Measurements from ENCODE around the gene INMT. TPM values are rescaled to one million over a fixed set of nuclear protein-coding genes. Genes with fewer than 3 reads are reported as not detected.

The INMT gene
- total RNA-seq, 1 donor from 2014 or later: 0.09 TPM

DNA sequence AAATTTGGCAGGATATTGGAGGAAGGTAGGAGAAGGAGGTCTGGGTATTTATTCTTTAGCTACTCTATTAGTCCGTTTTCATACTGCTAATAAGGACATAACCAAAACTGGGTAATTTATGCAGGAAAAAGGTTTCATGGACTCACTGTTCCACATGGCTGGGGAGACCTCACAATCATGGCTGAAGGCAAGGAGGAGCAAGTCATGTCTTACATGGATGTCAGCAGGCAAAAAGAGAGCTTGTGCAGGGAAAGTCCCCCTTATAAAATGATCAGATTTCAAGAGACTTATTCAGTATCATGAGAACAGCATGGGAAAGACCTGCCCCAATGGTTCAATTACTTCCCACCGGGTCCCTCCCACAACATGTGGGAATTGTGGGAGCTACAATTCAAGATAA lies 1.9 kb upstream of the INMT start:
- peaks cover 16% of the 10 kb centered on the region for H3K4me1 Mint-ChIP-seq (ENCODE audit: low read depth, unreplicated experiment)
- H3K36me3 Mint-ChIP-seq (ENCODE audit: low read depth, unreplicated experiment): no peaks in the 10 kb centered on the region
- Histone ChIP-seq H3K79me2 (ENCODE audit: insufficient read depth, low read length) (no peaks in the 10 kb centered on the region), H3K4me3 (ENCODE audit: insufficient read depth, low read depth, low read length) (no peak overlapping the region), H3K9ac (ENCODE audit: low read length) (no peak overlapping the region), H3K36me3 (ENCODE audit: insufficient read depth, low read length) (no peaks in the 10 kb centered on the region), H3K4me2 (ENCODE audit: low read length) (no peak overlapping the region), H4K20me1 (ENCODE audit: insufficient read depth, low read length) (no peaks in the 10 kb centered on the region), H3K27ac (ENCODE audit: low read depth, low read length) (no peak overlapping the region), H3K4me1 (ENCODE audit: insufficient read depth, low read length) (peaks cover 14% of the 10 kb centered on the region), H3K27me3 (ENCODE audit: insufficient read depth, low read length) (no peaks in the 10 kb centered on the region), H3K9me3 (ENCODE audit: insufficient read depth, low read depth, low read length) (no peaks in the 10 kb centered on the region), H2AFZ (ENCODE audit: low read depth, low read length) (no peak overlapping the region)
- H3K27me3 Mint-ChIP-seq (ENCODE audit: low read depth, unreplicated experiment): peaks cover 8% of the 10 kb centered on the region
- H3K4me3 Mint-ChIP-seq (ENCODE audit: unreplicated experiment): no peak overlapping the region
- H3K9me3 Mint-ChIP-seq (ENCODE audit: unreplicated experiment): peaks cover 11% of the 10 kb centered on the region
- TF ChIP-seq, protein P1, sequence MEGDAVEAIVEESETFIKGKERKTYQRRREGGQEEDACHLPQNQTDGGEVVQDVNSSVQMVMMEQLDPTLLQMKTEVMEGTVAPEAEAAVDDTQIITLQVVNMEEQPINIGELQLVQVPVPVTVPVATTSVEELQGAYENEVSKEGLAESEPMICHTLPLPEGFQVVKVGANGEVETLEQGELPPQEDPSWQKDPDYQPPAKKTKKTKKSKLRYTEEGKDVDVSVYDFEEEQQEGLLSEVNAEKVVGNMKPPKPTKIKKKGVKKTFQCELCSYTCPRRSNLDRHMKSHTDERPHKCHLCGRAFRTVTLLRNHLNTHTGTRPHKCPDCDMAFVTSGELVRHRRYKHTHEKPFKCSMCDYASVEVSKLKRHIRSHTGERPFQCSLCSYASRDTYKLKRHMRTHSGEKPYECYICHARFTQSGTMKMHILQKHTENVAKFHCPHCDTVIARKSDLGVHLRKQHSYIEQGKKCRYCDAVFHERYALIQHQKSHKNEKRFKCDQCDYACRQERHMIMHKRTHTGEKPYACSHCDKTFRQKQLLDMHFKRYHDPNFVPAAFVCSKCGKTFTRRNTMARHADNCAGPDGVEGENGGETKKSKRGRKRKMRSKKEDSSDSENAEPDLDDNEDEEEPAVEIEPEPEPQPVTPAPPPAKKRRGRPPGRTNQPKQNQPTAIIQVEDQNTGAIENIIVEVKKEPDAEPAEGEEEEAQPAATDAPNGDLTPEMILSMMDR (IDR thresholded peaks at IDR 0.05; ENCODE audit: insufficient read depth, low read depth, low read length): no peak
- TF ChIP-seq EZH2 (IDR thresholded peaks at IDR 0.05; ENCODE audit: insufficient read depth, low read length): no peak
- no peak for FAIRE-seq
- no peak for DNase-seq (ENCODE audit: low read depth)
- H3K27ac Mint-ChIP-seq (ENCODE audit: unreplicated experiment): no peak overlapping the region

DNA sequence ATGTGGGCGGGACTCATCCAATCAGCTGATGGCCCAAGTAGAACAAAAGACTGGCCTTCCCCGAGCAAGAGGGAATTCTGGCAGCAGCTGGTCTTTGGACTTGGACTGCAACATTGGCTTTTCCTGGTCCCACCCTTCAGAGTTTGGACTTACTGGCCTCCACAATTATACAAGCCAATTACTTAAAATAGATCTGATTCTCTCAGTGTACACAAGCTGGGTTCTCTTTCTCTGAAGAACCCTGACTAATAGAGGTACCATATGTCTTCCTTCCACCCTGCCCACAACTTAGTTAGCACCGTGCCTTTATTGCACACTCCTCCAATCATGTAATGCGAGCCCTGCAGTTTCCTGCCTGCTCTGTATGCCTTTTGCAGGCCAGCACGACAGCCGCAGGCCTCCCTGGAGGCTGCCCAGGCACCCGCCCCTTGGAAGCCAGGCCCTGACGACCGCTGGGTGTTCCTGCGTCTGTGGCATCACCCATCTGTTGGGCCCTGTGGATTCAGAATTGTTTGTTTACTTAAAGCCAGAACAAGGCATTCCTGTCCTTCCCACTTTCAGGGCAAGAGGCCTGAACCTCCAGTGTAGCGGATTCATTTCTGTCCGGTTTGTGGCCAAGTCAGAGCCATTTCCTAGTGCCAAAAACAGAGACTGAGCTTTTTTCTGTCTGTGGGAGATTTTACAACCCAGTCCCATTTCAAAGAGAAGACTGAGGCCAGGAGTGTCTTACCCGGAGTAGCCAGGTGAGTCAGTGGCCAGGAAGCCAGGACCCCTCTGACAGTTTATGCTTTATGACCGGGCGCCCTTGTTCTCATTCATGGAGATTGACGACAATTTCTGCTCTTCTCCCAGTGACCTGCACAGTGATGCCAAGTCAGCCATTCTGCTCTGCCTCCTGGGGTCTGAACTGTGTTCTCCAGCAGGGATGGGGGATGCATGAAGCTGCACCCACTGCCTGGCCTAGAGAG lies 968 bp upstream of the INMT start:
- H3K27me3 ChIP-seq (ENCODE audit: insufficient read depth, low read length): no peaks in the 10 kb centered on the region
- peaks cover 4% of the 10 kb centered on the region for H3K27me3 Mint-ChIP-seq (ENCODE audit: low read depth, unreplicated experiment)
- H3K27ac ChIP-seq (ENCODE audit: low read depth, low read length): no peak overlapping the region
- H3K9ac ChIP-seq (ENCODE audit: low read length): no peak overlapping the region
- FAIRE-seq: no peak
- H3K4me1 ChIP-seq (ENCODE audit: insufficient read depth, low read length): peaks cover 14% of the 10 kb centered on the region
- peak overlapping the region; percentile 54 for H2AFZ ChIP-seq (ENCODE audit: low read depth, low read length)
- H3K79me2 ChIP-seq (ENCODE audit: insufficient read depth, low read length): no peaks in the 10 kb centered on the region
- H3K4me2 ChIP-seq (ENCODE audit: low read length): peak overlapping the region; percentile 64
- no peak overlapping the region for H3K4me3 ChIP-seq (ENCODE audit: insufficient read depth, low read depth, low read length)
- peaks cover 11% of the 10 kb centered on the region for H3K4me1 Mint-ChIP-seq (ENCODE audit: low read depth, unreplicated experiment)
- H3K4me3 Mint-ChIP-seq (ENCODE audit: unreplicated experiment): no peak overlapping the region
- no peaks in the 10 kb centered on the region for H3K36me3 ChIP-seq (ENCODE audit: insufficient read depth, low read length)
- peak; percentile 91 for DNase-seq (ENCODE audit: low read depth)
- no peaks in the 10 kb centered on the region for H4K20me1 ChIP-seq (ENCODE audit: insufficient read depth, low read length)
- peaks cover 11% of the 10 kb centered on the region for H3K9me3 Mint-ChIP-seq (ENCODE audit: unreplicated experiment)
- H3K36me3 Mint-ChIP-seq (ENCODE audit: low read depth, unreplicated experiment): no peaks in the 10 kb centered on the region
- H3K27ac Mint-ChIP-seq (ENCODE audit: unreplicated experiment): no peak overlapping the region
- TF ChIP-seq, protein P1 (IDR thresholded peaks at IDR 0.05; ENCODE audit: insufficient read depth, low read depth, low read length): no peak
- TF ChIP-seq EZH2 (IDR thresholded peaks at IDR 0.05; ENCODE audit: insufficient read depth, low read length): no peak
- H3K9me3 ChIP-seq (ENCODE audit: insufficient read depth, low read depth, low read length): no peaks in the 10 kb centered on the region

DNA sequence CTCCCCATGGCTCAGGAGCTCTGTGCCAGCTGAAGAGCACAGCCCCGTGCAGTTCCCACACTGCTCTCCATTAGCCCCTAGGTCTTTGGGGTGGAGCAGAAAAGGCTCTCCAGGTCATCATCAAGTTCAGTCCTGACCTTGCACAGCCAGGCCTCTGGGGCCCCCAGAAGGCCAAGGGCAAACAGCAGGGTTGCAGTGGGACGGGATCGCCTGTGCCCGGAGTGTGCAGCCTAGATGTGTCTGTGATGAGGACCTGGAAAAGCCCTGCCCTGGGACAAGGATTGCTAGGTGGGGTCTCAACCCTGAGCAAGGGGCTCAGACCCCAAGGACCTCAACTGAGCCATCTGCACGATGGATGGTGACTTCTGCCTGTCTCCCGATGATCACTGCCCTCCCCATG lies 549 bp downstream of the INMT start:
- Histone ChIP-seq H3K4me1 (ENCODE audit: insufficient read depth, low read length) (peaks cover 14% of the 10 kb centered on the region), H4K20me1 (ENCODE audit: insufficient read depth, low read length) (no peaks in the 10 kb centered on the region), H3K27ac (ENCODE audit: low read depth, low read length) (no peak overlapping the region), H3K4me3 (ENCODE audit: insufficient read depth, low read depth, low read length) (no peak overlapping the region), H3K36me3 (ENCODE audit: insufficient read depth, low read length) (no peaks in the 10 kb centered on the region), H3K79me2 (ENCODE audit: insufficient read depth, low read length) (no peaks in the 10 kb centered on the region), H3K9ac (ENCODE audit: low read length) (no peak overlapping the region), H3K4me2 (ENCODE audit: low read length) (no peak overlapping the region), H2AFZ (ENCODE audit: low read depth, low read length) (no peak overlapping the region), H3K27me3 (ENCODE audit: insufficient read depth, low read length) (no peaks in the 10 kb centered on the region), H3K9me3 (ENCODE audit: insufficient read depth, low read depth, low read length) (no peaks in the 10 kb centered on the region)
- H3K9me3 Mint-ChIP-seq (ENCODE audit: unreplicated experiment): peaks cover 11% of the 10 kb centered on the region
- H3K4me1 Mint-ChIP-seq (ENCODE audit: low read depth, unreplicated experiment): peaks cover 11% of the 10 kb centered on the region
- no peak for TF ChIP-seq EZH2 (IDR thresholded peaks at IDR 0.05; ENCODE audit: insufficient read depth, low read length)
- TF ChIP-seq, protein P1 (IDR thresholded peaks at IDR 0.05; ENCODE audit: insufficient read depth, low read depth, low read length): no peak
- no peak overlapping the region for H3K27ac Mint-ChIP-seq (ENCODE audit: unreplicated experiment)
- DNase-seq (ENCODE audit: low read depth): no peak
- H3K4me3 Mint-ChIP-seq (ENCODE audit: unreplicated experiment): no peak overlapping the region
- FAIRE-seq: no peak
- peaks cover 2% of the 10 kb centered on the region for H3K27me3 Mint-ChIP-seq (ENCODE audit: low read depth, unreplicated experiment)
- no peaks in the 10 kb centered on the region for H3K36me3 Mint-ChIP-seq (ENCODE audit: low read depth, unreplicated experiment)

All from astrocyte (in vitro differentiated cells and primary cell).